Measurements from ENCODE around the gene HLA-DPB1. TPM values are rescaled to one million over a fixed set of nuclear protein-coding genes. Genes with fewer than 3 reads are reported as not detected.

Gene HLA-DPB1
- total RNA-seq, 1 experiment from 2014 or later, result not detected

- H3K27me3 ChIP-seq (ENCODE audit: low read length), result peaks cover 37% of the 10 kb centered on the region
- H3K9me2 ChIP-seq (replicated peaks; ENCODE audit: low read length), result no peaks in the 10 kb centered on the region
- TF ChIP-seq CTCF (conservative IDR thresholded peaks at IDR 0.05; ENCODE audit: low read depth, low read length), result peak; percentile 82
- TF ChIP-seq EZH2 (IDR thresholded peaks at IDR 0.05; ENCODE audit: low read length, unreplicated experiment), result no peak
- DNase-seq (peak; percentile 84), ATAC-seq (peak; percentile 51; the same call in 1 of the 2 replicates)
- no peak overlapping the region for H2AFZ ChIP-seq (ENCODE audit: low read length)
- no peaks in the 10 kb centered on the region for H3F3A ChIP-seq (ENCODE audit: low read length, unreplicated experiment)
- H3K4me2 ChIP-seq (ENCODE audit: low read length), result no peak overlapping the region
- BruUV-seq (replicated peaks), result no TSS peak
- H3K4me1 ChIP-seq (ENCODE audit: insufficient read depth, low read length), result no peaks in the 10 kb centered on the region
- no peaks in the 10 kb centered on the region for H3K36me3 ChIP-seq (ENCODE audit: low read depth, low read length)
- intact Hi-C loops (cut with micrococcal nuclease), result loop anchor here (1.0 kb wide), 2 partner anchors 24 to 125 kb away; no protein-coding TSS in a partner anchor
- H3K27ac ChIP-seq (ENCODE audit: low read length), result no peak overlapping the region
- H4K20me1 ChIP-seq (ENCODE audit: low read length), result no peaks in the 10 kb centered on the region
- CTCF ChIA-PET, result interaction anchor here (0.6 kb wide), 1 partner anchor 168 kb away, joined by 3 read pairs; no protein-coding TSS in a partner anchor
- POLR2A ChIA-PET (ENCODE audit: unreplicated experiment), result no interaction called here
- no peaks in the 10 kb centered on the region for H3K9me3 ChIP-seq (ENCODE audit: low read length)
- H3K4me3 ChIP-seq (ENCODE audit: low read length), result no peak overlapping the region
- H3K9ac ChIP-seq (ENCODE audit: low read length), result no peak overlapping the region
- no peaks in the 10 kb centered on the region for H3K79me2 ChIP-seq (ENCODE audit: low read length)
Measured at GRCh38 chr6:33123732-33124524, 48.1 kb downstream of the HLA-DPB1 start.

GRCh38 chr6:33124525-33124901 lies 48.7 kb downstream of the HLA-DPB1 start:
- Histone ChIP-seq H3K4me3 (ENCODE audit: low read length) (no peak overlapping the region), H3K27ac (ENCODE audit: low read length) (no peak overlapping the region), H2AFZ (ENCODE audit: low read length) (no peak overlapping the region), H4K20me1 (ENCODE audit: low read length) (no peaks in the 10 kb centered on the region), H3K27me3 (ENCODE audit: low read length) (peaks cover 40% of the 10 kb centered on the region), H3K4me1 (ENCODE audit: insufficient read depth, low read length) (no peaks in the 10 kb centered on the region), H3K9me3 (ENCODE audit: low read length) (no peaks in the 10 kb centered on the region), H3K9ac (ENCODE audit: low read length) (no peak overlapping the region), H3K9me2 (replicated peaks; ENCODE audit: low read length) (no peaks in the 10 kb centered on the region), H3F3A (ENCODE audit: low read length, unreplicated experiment) (no peaks in the 10 kb centered on the region), H3K4me2 (ENCODE audit: low read length) (no peak overlapping the region), H3K36me3 (ENCODE audit: low read depth, low read length) (no peaks in the 10 kb centered on the region), H3K79me2 (ENCODE audit: low read length) (no peaks in the 10 kb centered on the region)
- ChIA-PET CTCF (interaction anchor here (0.6 kb wide), 1 partner anchor 125 kb away, joined by 3 read pairs; no protein-coding TSS in a partner anchor), POLR2A (ENCODE audit: unreplicated experiment) (no interaction called here)
- intact Hi-C loops (cut with micrococcal nuclease), result no loop called here
- BruUV-seq (replicated peaks), result no TSS peak
- ATAC-seq, result no peak
- DNase-seq, result no peak
- TF ChIP-seq CTCF (conservative IDR thresholded peaks at IDR 0.05; ENCODE audit: low read depth, low read length) (no peak), EZH2 (IDR thresholded peaks at IDR 0.05; ENCODE audit: low read length, unreplicated experiment) (no peak), EZH2phosphoT487 (IDR thresholded peaks at IDR 0.05; ENCODE audit: borderline replicate concordance, low read length) (no peak)

- H3K9me2 ChIP-seq (replicated peaks; ENCODE audit: low read length), result no peaks in the 10 kb centered on the region
- no peak overlapping the region for H3K27ac ChIP-seq (ENCODE audit: low read length)
- peaks cover 40% of the 10 kb centered on the region for H3K27me3 ChIP-seq (ENCODE audit: low read length)
- DNase-seq, result no peak
- no peak overlapping the region for H2AFZ ChIP-seq (ENCODE audit: low read length)
- POLR2A ChIA-PET (ENCODE audit: unreplicated experiment), result no interaction called here
- H4K20me1 ChIP-seq (ENCODE audit: low read length), result no peaks in the 10 kb centered on the region
- no peaks in the 10 kb centered on the region for H3F3A ChIP-seq (ENCODE audit: low read length, unreplicated experiment)
- TF ChIP-seq EZH2phosphoT487 (IDR thresholded peaks at IDR 0.05; ENCODE audit: borderline replicate concordance, low read length) (no peak), CTCF (conservative IDR thresholded peaks at IDR 0.05; ENCODE audit: low read depth, low read length) (no peak), EZH2 (IDR thresholded peaks at IDR 0.05; ENCODE audit: low read length, unreplicated experiment) (no peak)
- no peak overlapping the region for H3K4me2 ChIP-seq (ENCODE audit: low read length)
- intact Hi-C loops (cut with micrococcal nuclease), result no loop called here
- no peak overlapping the region for H3K4me3 ChIP-seq (ENCODE audit: low read length)
- H3K36me3 ChIP-seq (ENCODE audit: low read depth, low read length), result no peaks in the 10 kb centered on the region
- H3K9me3 ChIP-seq (ENCODE audit: low read length), result no peaks in the 10 kb centered on the region
- no TSS peak for BruUV-seq (replicated peaks)
- no peak overlapping the region for H3K9ac ChIP-seq (ENCODE audit: low read length)
- no peak for ATAC-seq
- no peaks in the 10 kb centered on the region for H3K4me1 ChIP-seq (ENCODE audit: insufficient read depth, low read length)
- no peaks in the 10 kb centered on the region for H3K79me2 ChIP-seq (ENCODE audit: low read length)
- CTCF ChIA-PET, result interaction anchor here (0.6 kb wide), 1 partner anchor 124 kb away, joined by 3 read pairs; no protein-coding TSS in a partner anchor
Measured at GRCh38 chr6:33124947-33125346, 49.2 kb downstream of the HLA-DPB1 start.
